PFSK-1 (cell line): ENCODE data around the gene TRIM29.

Experiments used
- FOXP2 ChIP-seq: optimal IDR thresholded peaks from 2 replicates; pipeline ENCODE3; 2011; ENCODE audit warnings: borderline replicate concordance, control low read depth, inconsistent platforms; ENCODE audit not compliant: insufficient read depth; ENCODE audit errors: extremely low read length, extremely low read depth
- POLR2AphosphoS5 ChIP-seq: IDR thresholded peaks from 2 replicates; pipeline ENCODE4 v1.6.1; 2012; ENCODE audit warnings: low read depth, mild to moderate bottlenecking, control low read depth, low read length, moderate library complexity
- REST ChIP-seq, 2 experiments: IDR thresholded peaks; 2 replicates each; pipeline versions ENCODE4 v1.6.1 to v1.8.0; 2011 to 2012; ENCODE audit warnings: low read depth in 2 of 2, low read length in 2 of 2, control low read depth in 1 of 2, inconsistent platforms in 1 of 2, mild to moderate bottlenecking in 1 of 2, moderate library complexity in 1 of 2; ENCODE audit not compliant: insufficient read depth in 1 of 2
- SIN3A ChIP-seq: IDR thresholded peaks from 2 replicates; pipeline ENCODE4 v1.6.1; 2012; ENCODE audit warnings: mild to moderate bottlenecking, low read length, moderate library complexity, borderline replicate concordance; ENCODE audit not compliant: insufficient read depth
- TAF1 ChIP-seq: IDR thresholded peaks from 2 replicates; pipeline ENCODE4 v1.6.1; 2012; ENCODE audit warnings: low read length, control low read depth, borderline replicate concordance; ENCODE audit not compliant: insufficient read depth

Gene TRIM29

GRCh38 chr11:120167659-120168058 lies 29.7 kb upstream of the TRIM29 start:
- TF ChIP-seq REST (IDR thresholded peaks at IDR 0.05; ENCODE audit: insufficient read depth in 1 of 2, low read depth in 2 of 2, low read length in 2 of 2) (no peak), POLR2AphosphoS5 (no peak), FOXP2 (no peak), TAF1 (no peak), SIN3A (no peak)

GRCh38 chr11:120160436-120160835 lies 22.5 kb upstream of the TRIM29 start:
- no peak for TF ChIP-seq TAF1
- no peak for TF ChIP-seq POLR2AphosphoS5
- no peak for TF ChIP-seq FOXP2
- no peak for TF ChIP-seq SIN3A
- TF ChIP-seq REST (IDR thresholded peaks at IDR 0.05; ENCODE audit: insufficient read depth in 1 of 2, low read depth in 2 of 2, low read length in 2 of 2), result no peak

- TF ChIP-seq REST (IDR thresholded peaks at IDR 0.05; ENCODE audit: insufficient read depth in 1 of 2, low read depth in 2 of 2, low read length in 2 of 2) (no peak), TAF1 (no peak), POLR2AphosphoS5 (no peak)
Observed at GRCh38 chr11:120153221-120153620, 15.3 kb upstream of the TRIM29 start.

GRCh38 chr11:120151536-120151935 lies 13.6 kb upstream of the TRIM29 start:
- TF ChIP-seq POLR2AphosphoS5 (no peak), FOXP2 (no peak), REST (IDR thresholded peaks at IDR 0.05; ENCODE audit: insufficient read depth in 1 of 2, low read depth in 2 of 2, low read length in 2 of 2) (no peak), TAF1 (no peak), SIN3A (no peak)

- TF ChIP-seq TAF1 (no peak), POLR2AphosphoS5 (no peak), REST (IDR thresholded peaks at IDR 0.05; ENCODE audit: insufficient read depth in 1 of 2, low read depth in 2 of 2, low read length in 2 of 2) (no peak), FOXP2 (no peak), SIN3A (no peak)
Observed at GRCh38 chr11:120149246-120149645, 11.3 kb upstream of the TRIM29 start.
